ENCODE data around the gene PFKFB3.
"Not testable (repeated sequence)": the region's sequence is repeated elsewhere in the genome, so short reads cannot be mapped to it uniquely, and the experiment has no call there.

The PFKFB3 gene

DNA sequence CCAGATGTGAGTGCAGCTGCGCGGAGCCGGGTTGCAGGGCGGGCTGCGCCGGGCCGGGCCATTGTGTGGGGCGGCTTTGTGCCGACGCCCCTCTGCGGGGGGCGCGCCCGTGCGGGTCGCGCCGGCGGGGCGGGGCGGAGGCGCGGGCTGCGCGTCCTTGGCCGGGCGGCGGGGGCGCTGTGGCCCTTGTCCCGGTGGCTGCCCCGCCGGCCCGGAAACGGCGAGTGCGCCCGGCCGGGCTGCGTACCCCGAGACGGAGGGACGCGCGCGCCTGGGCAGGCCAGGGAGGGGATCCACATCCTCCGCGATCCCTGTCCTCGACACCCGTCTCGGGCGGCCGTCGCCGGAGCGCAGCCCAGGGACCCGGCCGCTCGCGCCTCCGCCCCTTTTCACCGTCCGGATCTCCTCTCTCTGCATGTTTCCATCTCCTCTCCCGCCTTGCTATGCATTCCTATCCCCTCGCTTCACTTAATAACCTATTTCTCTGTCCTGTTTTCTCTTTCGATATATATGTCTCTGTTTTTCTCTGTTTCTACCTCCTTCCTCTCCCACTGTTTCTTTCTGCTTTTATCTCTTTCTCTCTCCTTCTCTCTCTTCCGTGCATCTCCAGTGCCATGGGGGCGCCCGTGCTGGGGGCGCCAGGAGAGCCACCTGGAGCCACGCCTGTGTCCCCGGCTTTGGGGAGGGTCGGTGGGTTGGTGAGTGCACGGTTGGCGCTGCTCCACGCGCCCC lies 765 bp downstream of the PFKFB3 start:
- peak; percentile 51 for DNase-seq

DNA sequence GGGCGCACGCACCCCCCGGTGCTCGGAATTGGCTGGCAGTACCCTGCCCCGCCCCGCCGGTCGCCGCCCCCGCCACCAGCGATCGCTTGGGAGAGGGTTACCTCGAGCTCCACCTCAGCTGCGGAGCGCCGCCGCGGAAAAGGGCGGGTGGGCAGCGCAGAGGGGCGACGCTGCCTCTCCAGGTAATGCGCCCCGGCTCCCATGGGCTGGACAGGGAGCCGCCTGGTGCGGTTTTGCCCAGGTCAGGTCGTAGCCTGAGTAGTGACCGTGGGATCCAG lies 1.3 kb downstream of the PFKFB3 start:
- DNase-seq: peak; percentile 42

DNA sequence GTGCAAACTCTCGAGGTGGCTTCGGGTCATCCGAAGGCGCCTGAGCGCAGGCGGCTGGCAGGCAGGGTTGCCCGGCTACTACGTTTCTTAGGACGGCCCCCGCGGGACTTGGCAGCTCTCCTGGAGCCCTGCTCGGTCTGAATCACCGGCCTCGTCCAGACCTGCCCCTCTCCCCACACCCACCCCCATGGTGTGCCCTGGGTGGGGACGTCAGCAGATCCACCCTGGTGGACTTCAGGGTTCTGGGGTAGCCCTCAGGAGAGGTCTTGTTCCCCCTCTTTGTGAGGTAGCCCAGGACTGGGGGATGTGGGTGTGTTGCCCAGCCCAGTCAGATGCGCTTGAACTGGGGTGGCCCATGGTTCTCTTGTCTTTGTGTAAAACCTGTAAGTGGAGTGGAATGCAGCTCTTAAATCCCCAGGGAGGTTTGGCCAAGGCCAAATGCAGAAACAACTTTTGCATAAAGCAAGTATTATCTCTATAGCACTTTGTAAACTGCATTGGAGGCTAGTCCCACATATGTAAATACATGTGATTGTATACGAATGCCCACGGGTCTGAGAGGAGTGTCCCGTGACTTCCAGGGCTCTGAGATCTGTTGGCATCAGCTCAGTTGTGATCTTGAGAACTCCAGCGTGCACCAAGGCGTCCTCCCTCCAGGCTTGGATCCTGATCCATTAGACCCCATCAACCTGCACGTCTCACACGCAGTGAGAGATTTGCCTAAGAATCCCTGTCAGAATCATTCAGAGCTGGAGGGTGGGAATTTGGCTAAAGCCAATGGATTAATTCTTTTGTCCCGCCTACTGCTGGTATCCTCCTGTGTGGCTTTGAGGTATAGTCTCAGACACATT lies 1.8 kb downstream of the PFKFB3 start:
- no peak for DNase-seq

DNA sequence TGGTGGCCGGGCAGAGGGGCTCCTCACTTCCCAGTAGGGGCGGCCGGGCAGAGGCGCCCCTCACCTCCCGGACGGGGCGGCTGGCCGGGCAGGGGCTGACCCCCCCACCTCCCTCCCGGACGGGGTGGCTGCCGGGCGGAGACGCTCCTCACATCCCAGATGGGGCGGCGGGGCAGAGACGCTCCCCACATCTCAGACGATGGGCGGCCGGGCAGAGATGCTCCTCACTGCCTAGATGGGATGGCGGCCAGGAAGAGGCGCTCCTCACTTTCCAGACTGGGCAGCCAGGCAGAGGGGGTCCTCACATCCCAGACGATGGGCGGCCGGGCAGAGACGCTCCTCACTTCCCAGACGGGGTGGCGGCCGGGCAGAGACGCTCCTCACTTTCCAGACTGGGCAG lies 3.8 kb downstream of the PFKFB3 start:
- DNase-seq: not testable (repeated sequence)

DNA sequence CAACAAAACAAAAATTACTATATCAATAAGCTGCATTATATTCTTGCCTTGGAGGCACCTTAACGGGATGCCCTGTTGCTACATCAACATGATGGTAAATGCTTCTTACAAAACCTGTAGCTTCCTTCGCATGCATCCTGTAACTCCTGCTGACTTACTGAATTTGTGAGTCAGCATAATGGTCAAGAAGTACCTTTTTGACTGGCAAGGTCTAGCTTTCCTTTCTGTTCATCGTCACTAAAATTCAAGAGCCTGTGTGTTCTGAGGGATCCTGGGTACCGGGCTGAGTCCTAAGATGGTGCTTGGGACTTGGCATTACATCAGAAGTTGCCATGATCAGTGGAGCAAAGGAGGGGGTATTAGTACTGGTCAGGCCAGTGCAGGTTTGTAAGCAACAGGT lies 4.9 kb downstream of the PFKFB3 start:
- no peak for DNase-seq

DNA sequence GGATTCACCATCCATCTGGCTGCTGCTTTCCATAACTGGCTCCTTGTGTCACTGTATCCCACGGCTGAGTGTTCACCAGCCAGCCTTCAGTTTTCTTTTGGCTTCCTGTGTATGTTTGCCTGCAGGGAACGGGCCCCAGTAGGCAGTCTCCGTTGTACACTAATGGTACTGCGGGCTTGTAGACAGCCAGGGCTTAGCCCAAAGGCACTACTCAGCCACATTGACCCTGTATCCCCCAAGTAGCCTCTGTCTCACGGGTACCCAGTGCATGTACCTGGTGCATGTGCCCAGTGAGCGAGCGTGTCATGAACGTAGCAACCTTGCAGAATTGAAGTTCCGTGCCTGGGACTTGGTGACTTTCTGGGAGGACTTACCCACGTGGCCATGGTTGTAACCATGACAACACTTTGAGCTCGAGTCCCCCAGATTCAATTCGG lies 6.1 kb downstream of the PFKFB3 start:
- DNase-seq: no peak

DNA sequence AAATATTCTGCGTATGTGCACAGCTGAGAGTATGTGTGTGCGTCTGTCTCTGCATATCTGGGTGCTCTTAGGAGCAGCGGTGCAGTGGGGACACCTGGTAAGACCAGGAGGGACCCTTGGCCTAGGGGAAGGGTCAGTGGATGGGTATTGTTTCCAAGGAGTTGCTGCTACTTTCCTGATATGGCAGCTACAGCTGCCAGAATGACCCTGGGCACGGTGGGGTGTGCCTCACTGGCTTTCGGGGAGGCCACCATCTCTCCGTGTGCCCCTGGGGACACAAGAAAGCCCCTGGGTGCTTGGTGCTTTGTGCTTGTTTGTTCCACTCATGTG lies 8.6 kb downstream of the PFKFB3 start:
- DNase-seq: no peak

DNA sequence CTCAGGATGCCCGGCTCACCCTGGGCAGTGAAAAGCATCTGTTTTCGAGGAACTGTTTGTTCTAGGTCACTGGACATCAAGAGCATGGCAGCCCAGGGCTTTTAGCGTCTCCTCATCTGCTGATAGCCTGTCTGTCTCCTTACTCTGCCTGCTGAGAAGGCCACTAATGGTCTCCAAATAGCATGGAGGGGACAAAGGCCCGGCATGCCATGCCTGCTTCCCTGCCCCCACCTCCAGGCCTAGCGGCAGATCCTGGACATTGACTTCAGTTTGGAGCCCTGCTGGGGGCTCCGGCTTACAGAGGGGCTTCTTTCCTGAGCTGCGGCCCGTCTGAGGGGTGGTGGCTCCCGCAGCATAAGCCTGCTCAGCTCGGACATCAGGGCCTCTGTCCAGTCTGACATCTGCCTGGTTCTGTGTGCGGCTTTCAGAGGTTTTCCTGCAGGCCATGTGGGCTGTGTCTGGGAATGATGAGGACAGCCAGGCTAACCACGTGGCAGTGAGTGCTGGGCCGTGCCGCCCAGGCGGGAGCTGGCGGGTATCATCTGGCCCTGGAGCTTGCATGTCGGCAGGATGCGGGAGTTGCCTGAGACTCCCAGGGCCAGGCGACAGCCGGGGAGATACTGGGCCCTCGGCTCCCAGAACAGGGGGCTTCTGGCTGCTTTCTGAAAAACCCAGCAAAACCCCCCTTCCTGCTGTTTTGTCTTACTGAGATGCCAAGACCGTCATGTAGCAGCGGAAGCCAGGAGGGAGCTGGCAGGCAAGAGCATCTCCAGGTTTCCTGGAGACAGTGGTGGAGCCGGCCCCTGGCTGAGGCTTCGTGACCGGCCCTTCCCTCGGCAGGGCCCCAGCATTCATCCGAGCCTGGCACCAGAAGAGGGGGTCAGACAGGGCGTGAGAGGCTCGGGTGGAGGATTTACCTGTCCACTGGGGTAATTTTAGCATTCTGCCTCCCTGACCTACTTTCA lies 9.2 kb downstream of the PFKFB3 start:
- DNase-seq: no peak

DNA sequence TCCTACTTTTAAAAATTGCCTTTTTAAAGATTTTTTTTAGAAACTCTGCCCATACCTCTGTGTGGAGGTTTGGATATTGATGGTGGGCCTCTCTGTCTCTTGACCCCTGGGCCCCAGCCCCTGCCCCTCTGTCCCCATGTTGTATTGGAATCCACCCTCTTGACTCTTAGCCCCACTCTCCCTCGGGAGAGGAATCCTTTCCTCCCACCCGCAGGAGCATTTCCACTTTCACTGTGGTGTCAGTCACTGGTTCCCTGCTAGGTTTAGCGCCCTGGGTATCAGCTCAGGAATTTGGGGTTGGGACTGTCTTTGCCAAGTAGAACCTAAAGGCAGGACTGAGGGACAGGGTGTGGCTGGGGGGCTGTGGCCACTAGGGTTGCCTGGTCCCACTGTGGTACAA lies 10.1 kb downstream of the PFKFB3 start:
- DNase-seq: no peak

DNA sequence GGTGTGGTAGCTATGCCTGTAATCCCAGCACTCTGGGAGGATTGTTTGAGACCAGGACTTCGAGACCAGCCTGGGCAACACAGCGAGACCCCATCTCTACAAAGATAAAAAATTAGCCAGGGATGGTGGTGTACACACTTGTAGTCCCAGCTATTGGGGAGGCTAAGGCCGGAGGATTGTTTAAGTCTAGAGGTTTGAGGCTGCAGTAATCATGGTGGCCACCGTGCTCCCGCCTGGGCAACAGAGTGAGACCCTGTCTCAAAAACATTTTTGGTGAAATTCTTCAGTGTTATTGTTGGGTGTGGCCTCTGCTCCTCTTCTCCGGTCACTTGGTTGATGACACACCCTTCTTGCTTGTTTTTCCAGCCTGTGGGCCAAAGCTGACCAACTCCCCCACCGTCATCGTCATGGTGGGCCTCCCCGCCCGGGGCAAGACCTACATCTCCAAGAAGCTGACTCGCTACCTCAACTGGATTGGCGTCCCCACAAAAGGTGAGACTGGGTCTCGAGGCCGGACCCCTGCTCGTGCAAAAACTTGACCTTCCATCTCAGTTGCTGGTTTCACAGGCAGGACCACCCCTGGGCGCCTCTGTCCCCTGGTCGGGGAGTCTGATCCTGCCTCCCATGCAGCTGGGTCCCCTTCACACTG lies 10.6 kb downstream of the PFKFB3 start:
- DNase-seq: no peak

DNA sequence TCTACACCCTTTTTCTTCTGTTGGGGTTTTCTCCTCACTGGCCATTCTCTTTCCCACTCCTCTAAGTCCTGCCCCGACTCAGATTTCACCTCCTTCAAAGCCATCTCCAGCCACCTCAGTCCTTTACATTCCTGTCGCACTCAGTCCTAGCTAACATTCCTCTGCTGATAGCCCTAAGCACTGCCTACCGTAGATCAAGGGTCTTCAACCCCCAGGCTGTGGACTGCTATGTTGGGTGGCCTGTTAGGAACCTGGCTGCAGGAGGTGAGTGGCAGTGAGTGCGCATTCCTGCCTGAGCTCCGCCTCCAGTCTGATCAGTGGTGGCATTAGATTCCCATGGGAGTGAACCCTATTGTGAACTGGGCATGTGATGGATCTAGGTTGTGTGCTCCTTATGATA lies 11.2 kb downstream of the PFKFB3 start:
- DNase-seq: no peak

DNA sequence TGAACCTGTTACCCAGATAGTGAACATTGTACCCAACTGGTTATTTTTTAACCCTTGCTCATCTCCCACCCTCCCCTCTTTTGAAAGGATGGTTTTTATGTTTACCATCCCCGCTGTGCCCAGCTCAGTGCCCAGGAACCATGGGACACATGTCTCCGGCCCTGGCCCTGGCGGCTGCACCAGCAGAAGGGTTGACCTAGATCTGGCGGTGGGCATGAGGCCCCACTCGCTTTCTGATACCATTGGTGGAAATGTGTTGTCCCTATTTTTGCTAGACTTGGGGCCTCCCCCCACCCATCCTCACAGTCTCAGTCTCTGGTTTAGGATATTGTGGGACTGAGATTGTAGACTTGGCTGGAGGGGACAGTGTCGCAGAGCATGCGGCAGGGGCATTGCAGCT lies 11.9 kb downstream of the PFKFB3 start:
- DNase-seq: no peak

DNA sequence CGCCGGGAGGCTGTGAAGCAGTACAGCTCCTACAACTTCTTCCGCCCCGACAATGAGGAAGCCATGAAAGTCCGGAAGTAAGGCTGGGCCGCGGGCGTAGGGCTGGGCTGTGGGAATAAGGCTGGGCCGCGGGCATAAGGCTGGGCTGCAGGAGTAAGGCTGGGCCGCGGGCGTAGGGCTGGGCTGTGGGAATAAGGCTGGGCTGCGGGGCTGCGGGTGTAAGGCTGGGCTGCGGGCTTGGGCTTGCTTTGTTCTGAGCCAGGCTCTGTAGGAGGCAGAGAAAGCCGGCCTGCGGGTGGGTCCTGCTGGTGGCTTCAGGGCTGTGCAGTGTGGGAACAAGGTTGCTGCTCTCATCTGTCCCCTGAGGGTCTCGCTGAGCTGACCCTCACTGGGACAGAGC lies 12.5 kb downstream of the PFKFB3 start:
- no peak for DNase-seq

DNA sequence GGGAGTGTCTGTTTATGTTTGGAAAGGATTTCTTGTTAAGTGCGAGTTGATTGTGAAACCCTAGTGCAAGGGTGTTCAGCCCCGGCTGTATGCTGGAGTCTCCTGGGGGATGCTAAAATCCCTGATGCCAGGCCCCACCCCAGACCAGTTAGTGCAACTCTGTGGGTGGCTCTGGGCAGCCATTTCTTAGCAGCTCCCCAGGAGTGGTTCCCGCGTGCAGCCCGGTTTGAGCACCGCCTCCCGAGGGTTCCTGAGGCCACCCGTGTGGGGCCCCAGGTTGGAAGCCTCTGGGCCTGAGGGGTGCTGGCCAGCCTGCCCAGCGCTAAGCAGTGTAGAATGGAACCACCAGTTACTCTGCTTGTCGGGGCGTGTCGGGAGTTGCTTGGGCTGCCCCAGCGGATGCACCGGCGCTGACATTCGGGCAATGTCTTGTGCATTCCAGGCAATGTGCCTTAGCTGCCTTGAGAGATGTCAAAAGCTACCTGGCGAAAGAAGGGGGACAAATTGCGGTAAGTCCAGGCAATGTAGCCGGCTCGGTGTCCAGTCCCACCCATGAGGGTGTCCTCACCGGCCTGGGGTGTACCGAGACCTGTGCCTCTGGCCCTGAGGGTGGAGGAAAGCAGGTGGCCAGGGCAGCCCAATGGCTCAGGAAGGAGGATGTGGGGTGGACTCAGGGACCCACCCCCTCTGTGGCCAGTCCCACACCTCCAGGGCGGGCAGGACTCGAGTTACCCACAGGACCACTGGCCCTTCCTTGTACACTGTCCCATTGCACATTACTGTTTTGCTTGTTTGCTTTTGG lies 13.2 kb downstream of the PFKFB3 start:
- no peak for DNase-seq

DNA sequence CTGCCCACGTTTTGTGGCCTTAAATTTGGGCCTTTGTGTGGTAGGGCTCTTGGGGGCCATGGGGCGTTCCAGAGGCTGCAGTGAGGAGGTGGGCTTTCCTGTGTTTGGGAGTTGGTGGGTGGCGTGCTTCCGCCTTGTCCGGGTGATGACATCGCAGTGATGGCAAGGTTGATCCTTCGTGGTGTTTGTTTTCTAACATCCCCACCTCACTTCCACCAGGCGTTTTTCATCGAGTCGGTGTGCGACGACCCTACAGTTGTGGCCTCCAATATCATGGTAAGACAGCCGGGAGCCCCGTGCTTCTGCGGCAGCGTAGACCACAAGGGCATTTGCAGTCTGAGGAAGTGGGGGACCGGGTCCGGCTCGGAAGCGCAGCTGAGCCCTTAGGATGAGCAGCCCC lies 14.2 kb downstream of the PFKFB3 start:
- DNase-seq: no peak

DNA sequence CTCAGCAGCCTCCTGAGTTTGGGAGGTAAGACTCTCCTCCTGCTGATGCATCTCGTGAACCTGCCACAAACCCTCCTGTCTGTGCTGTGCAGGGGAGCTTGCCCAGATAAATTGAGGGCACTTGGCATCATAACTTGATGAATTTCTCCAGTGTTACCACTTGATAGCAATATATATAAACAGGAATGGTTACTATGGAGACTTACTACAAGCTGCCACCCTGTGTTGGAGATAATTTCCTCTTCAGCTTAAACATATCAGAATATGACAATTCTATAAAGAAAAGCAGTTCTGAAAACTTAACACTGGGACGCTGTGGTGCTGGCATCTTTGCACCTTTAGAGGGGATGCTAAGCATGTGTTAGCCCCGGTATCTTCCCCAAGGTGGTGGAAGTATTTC lies 14.9 kb downstream of the PFKFB3 start:
- no peak for DNase-seq

DNA sequence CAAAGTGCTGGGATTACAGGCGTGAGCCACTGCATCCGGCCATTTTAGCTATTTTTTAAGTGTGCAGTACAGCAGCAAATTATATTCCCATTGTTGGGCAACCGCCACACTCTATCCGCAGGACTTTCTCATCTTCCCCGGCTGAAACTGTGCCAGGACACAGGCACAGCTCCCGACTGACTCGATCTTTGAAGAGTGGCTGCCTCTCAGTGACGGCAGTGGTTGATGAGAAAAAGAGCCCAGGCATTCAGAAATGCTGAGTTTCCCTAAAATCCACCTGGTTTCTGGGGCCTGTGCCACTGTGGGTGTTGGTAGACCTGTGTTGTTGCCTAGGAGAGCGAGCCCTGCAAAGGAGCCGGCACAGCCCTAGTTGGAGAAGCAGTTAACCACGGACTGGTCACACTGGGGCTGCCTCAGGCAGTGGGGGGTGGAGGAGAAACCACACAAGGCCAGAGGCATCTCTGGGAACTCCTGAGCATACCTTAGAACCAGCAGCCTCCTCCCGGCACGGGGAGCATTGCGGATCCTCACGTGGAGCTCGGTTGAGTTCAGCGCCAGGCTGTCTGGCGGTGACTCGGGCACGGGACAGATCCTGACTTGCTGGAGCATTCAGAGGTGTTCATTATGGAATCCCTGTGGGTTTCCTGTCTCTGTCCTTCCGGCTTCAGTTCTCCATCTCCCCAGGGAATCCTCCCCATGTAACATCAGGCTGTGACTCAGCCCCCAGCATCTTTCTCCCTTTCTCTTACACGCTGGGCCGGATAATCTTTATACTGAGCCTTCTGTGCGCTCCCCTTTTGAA lies 16.2 kb downstream of the PFKFB3 start:
- no peak for DNase-seq

DNA sequence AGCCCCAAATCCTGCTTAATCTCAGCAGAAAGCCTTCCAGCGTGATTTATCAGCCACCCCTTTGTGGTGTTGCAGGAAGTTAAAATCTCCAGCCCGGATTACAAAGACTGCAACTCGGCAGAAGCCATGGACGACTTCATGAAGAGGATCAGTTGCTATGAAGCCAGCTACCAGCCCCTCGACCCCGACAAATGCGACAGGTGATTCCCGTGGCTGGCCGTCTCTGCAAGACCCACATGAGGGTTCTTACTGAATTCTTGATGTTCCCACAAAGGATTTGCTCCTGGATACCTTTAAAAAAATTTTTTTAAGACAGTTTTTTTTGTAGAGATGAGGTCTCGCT lies 16.7 kb downstream of the PFKFB3 start:
- DNase-seq: no peak

DNA sequence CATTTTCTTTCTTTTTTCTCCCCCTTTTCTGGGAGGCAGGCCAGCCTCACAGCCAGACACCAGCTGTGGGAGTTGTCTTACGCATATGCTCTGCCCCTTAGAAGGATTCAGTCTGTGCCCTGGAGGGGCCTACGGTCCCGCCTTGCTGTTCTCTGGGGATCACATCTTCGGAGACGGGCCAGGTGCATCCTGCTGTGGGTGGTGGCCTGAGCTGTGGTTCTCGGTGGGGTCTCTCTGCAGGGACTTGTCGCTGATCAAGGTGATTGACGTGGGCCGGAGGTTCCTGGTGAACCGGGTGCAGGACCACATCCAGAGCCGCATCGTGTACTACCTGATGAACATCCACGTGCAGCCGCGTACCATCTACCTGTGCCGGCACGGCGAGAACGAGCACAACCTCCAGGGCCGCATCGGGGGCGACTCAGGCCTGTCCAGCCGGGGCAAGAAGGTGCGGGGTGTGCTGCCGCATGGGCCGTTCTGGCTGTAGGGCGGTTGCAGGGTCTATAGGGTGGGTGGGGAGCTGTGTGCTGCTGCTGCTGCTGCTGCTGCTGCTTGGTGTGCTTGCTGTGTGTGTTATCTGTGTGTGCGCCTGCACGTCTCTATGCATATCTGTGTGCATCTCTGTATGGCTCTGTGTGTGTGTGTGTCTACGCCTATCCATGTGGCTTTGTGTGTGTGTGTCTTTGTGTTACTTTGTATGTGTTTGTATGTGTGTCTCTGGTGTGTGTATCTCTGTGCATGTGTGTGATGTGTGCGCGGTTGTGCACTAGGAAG lies 17.9 kb downstream of the PFKFB3 start:
- DNase-seq: no peak

DNA sequence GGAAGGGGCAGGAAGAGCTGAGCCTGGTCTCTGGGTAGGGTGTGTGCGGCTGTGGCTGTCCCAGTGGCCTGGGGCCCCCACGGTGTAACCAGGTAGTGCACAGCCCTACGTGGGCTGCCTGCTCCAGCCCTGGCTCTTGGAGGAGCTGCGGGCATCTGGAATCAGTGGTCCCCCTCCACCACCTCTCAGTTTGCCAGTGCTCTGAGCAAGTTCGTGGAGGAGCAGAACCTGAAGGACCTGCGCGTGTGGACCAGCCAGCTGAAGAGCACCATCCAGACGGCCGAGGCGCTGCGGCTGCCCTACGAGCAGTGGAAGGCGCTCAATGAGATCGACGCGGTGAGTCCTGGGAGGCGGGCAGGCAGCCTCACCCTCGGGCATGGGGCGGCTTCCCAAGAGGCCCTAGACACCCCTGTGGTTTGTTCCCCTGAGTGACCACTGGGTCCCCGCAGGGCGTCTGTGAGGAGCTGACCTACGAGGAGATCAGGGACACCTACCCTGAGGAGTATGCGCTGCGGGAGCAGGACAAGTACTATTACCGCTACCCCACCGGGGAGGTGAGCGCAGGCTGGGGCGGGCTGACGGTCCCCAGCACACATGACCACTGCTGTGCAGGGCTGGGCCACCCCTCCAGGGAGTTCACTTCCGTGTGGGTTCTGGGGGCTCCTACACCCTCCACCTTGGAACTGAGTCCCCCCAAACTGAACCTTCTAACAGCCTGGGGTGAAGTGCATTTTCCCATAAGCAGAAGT lies 18.6 kb downstream of the PFKFB3 start:
- no peak for DNase-seq

Measured in CD4-positive, alpha-beta T cell treated with Interleukin-21 for 1 hour (primary cell).